K562 (cell line): ENCODE data around the gene UGT1A5.
"Not testable (repeated sequence)": the region's sequence is repeated elsewhere in the genome, so short reads cannot be mapped to it uniquely, and the experiment has no call there.

Experiments
- BRD4 ChIP-seq: fragments of 200-600 bp; sonication (generic); IDR thresholded peaks from 2 replicates; pipeline ENCODE4 v1.6.1; 2017; ENCODE audit warnings: inconsistent platforms
- CBX3 ChIP-seq, 2 experiments: IDR thresholded peaks; 1 replicate in 1 of 2; 2 replicates in 1 of 2; pipeline ENCODE4 v1.6.1; 2012; ENCODE audit warnings: inconsistent platforms in 2 of 2, low read length in 2 of 2, borderline replicate concordance in 1 of 2, control low read depth in 1 of 2
- CTCF ChIP-seq, 3 experiments: IDR thresholded peaks in 2 of 3; conservative IDR thresholded peaks in 1 of 3; 2 replicates each; pipeline ENCODE4 v1.5.1; 2011 to 2012; ENCODE audit warnings: low read length in 3 of 3, mild to moderate bottlenecking in 3 of 3, control low read depth in 2 of 3, improper control_type of control experiment in 1 of 3, inconsistent platforms in 1 of 3, low read depth in 1 of 3, mixed read lengths in 1 of 3, moderate library complexity in 1 of 3; ENCODE audit not compliant: insufficient read depth in 2 of 3
- MEIS2 ChIP-seq: fragments of 450-650 bp; IDR thresholded peaks from 2 replicates; pipeline ENCODE4 v1.6.1; 2014; ENCODE audit warnings: mild to moderate bottlenecking; ENCODE audit not compliant: partially characterized antibody
- ZFP30 ChIP-seq: fragments of 250-450 bp; sonication (Bioruptor Pico); IDR thresholded peaks from 2 replicates; pipeline ENCODE4 v1.8.0; 2022; ENCODE audit warnings: moderate library complexity, mild to moderate bottlenecking, inconsistent platforms, borderline replicate concordance

- not testable (repeated sequence) for TF ChIP-seq BRD4; CBX3 (IDR thresholded peaks at IDR 0.05; ENCODE audit: borderline replicate concordance in 1 of 2, low read length in 2 of 2); ZFP30 (CRISPR knock-in tag); MEIS2; CTCF (IDR thresholded peaks at IDR 0.05 in 2 of 3, conservative IDR thresholded peaks at IDR 0.05 in 1 of 3; ENCODE audit: insufficient read depth in 2 of 3, low read depth in 1 of 3, low read length in 3 of 3)
Measured at GRCh38 chr2:233745838-233746237, 33.1 kb downstream of the UGT1A5 start.
